A673 (cell line): ENCODE results near the gene FOXN4. TPM values are rescaled to one million over a fixed set of nuclear protein-coding genes. Genes with fewer than 3 reads are reported as not detected.

Source experiments
- BruUV-seq: library from RNA; stranded (reverse); fragments of 400-500 nt; replicated peaks from 2 replicates; lab custom pipeline; 2021; lab: Mats Ljungman, UMichigan
- CTCF ChIA-PET: fragments of 300-600 bp; sonication (Branson Sonifier 250); formaldehyde crosslinking; loops from one replicate; lab custom pipeline; 2022; ENCODE audit warnings: antibody characterized with exemption; lab: Charles Lee
- POLR2A ChIA-PET: fragments of 300-600 bp; sonication (Branson Sonifier 250); formaldehyde crosslinking; loops from one replicate; lab custom pipeline; 2022; ENCODE audit warnings: antibody characterized with exemption; ENCODE audit not compliant: low non-redundant PET; lab: Charles Lee
- DNase-seq: peaks from one replicate; pipeline ENCODE4 v3.0.0-alpha.2; 2015; ENCODE audit warnings: low spot score
- H3K27ac ChIP-seq: fragments of 200-600 bp; sonication (generic); 2 replicates; pipeline ENCODE4 v1.5.1; 2016; ENCODE audit warnings: mixed run types, low read depth, mild to moderate bottlenecking, mixed read lengths, antibody characterized with exemption, low read length; ENCODE audit not compliant: poor library complexity, severe bottlenecking
- H3K27me3 ChIP-seq: fragments of 200-600 bp; sonication (generic); replicated peaks from 2 replicates; pipeline ENCODE4 v1.6.1; 2017; ENCODE audit warnings: mixed run types, low read depth, mild to moderate bottlenecking, mixed read lengths, antibody characterized with exemption, low read length; ENCODE audit not compliant: insufficient read depth, poor library complexity
- H3K36me3 ChIP-seq: fragments of 200-600 bp; sonication (generic); 2 replicates; pipeline ENCODE4 v1.6.1; 2016; ENCODE audit warnings: mixed run types, mild to moderate bottlenecking, mixed read lengths, antibody characterized with exemption, low read length; ENCODE audit not compliant: insufficient read depth, poor library complexity, severe bottlenecking
- H3K4me1 ChIP-seq: fragments of 200-600 bp; sonication (generic); 2 replicates; pipeline ENCODE4 v1.6.1; 2017; ENCODE audit warnings: mixed run types, mild to moderate bottlenecking, mixed read lengths, antibody characterized with exemption, low read length; ENCODE audit not compliant: insufficient read depth, poor library complexity, severe bottlenecking
- H3K4me3 ChIP-seq: fragments of 200-600 bp; sonication (generic); 2 replicates; pipeline ENCODE4 v1.5.1; 2016; ENCODE audit warnings: low read depth, mixed run types, mild to moderate bottlenecking, mixed read lengths, low read length; ENCODE audit not compliant: poor library complexity, severe bottlenecking
- H3K9me3 ChIP-seq: fragments of 200-600 bp; sonication (generic); 2 replicates; pipeline ENCODE4 v1.6.1; 2016; ENCODE audit warnings: mixed run types, low read depth, mild to moderate bottlenecking, mixed read lengths, antibody characterized with exemption, low read length; ENCODE audit not compliant: poor library complexity, severe bottlenecking
- EZH2 ChIP-seq: fragments of 200-600 bp; sonication (generic); IDR thresholded peaks from 2 replicates; pipeline ENCODE4 v1.6.1; 2017; ENCODE audit warnings: borderline replicate concordance, low read depth, mild to moderate bottlenecking, mixed read lengths, antibody characterized with exemption, low read length; ENCODE audit not compliant: poor library complexity, severe bottlenecking
- intact Hi-C: fragments of 100-400 bp; cut with micrococcal nuclease; formaldehyde crosslinking; loops from one replicate; pipeline ENCODE4 v1.10.0; 2022; ENCODE audit not compliant: unreplicated experiment
- total RNA-seq: library from RNA; stranded (reverse); gene quantifications from 2 replicates; pipeline ENCODE4 v1.2.3, GENCODE V29; 2021
- TF ChIP-seq, protein P1 (sequence below): fragments of 300-800, 200-600 bp; sonication (generic); conservative IDR thresholded peaks from 2 replicates; pipeline ENCODE4 v1.5.1; 2017; ENCODE audit warnings: low read depth, mild to moderate bottlenecking, antibody characterized with exemption, low read length, moderate library complexity, mixed read lengths

FOXN4 gene
- total RNA-seq, 1 experiment from 2014 or later = not detected

GRCh38 chr12:109230193-109230592 is 78.9 kb downstream of the FOXN4 start:
- intact Hi-C loops = no loop called here
- H3K9me3 ChIP-seq = no peaks in the 10 kb centered on the region
- H3K4me1 ChIP-seq = no peaks in the 10 kb centered on the region
- no peaks in the 10 kb centered on the region for H3K27me3 ChIP-seq
- ChIA-PET CTCF (no interaction called here), POLR2A (no interaction called here)
- H3K36me3 ChIP-seq = no peaks in the 10 kb centered on the region
- no peak for DNase-seq
- no peak overlapping the region for H3K27ac ChIP-seq
- H3K4me3 ChIP-seq = no peak overlapping the region
- no TSS peak for BruUV-seq
- TF ChIP-seq EZH2 = no peak

DNA sequence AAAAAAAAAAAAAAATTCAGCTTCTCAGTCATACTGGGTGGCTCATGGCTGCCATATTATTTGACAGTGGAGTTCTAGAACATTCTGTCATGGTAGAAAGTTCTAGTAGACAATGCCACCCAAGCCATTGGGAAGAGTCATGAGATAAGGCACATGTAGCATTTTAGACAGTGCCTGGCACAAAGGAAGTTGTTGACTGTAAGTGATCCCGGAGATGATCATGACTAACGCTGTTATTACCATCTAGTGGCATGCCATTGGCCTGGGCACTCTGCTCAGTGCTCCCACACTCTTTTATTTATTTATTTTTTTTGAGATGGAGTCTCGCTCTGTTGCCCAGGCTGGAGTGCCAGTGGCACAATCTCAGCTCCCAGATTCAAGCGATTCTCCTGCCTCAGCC is 80.4 kb downstream of the FOXN4 start:
- no peak overlapping the region for H3K27ac ChIP-seq
- no peaks in the 10 kb centered on the region for H3K9me3 ChIP-seq
- H3K36me3 ChIP-seq = no peaks in the 10 kb centered on the region
- BruUV-seq = no TSS peak
- H3K4me1 ChIP-seq = no peaks in the 10 kb centered on the region
- intact Hi-C loops = no loop called here
- TF ChIP-seq, protein P1, sequence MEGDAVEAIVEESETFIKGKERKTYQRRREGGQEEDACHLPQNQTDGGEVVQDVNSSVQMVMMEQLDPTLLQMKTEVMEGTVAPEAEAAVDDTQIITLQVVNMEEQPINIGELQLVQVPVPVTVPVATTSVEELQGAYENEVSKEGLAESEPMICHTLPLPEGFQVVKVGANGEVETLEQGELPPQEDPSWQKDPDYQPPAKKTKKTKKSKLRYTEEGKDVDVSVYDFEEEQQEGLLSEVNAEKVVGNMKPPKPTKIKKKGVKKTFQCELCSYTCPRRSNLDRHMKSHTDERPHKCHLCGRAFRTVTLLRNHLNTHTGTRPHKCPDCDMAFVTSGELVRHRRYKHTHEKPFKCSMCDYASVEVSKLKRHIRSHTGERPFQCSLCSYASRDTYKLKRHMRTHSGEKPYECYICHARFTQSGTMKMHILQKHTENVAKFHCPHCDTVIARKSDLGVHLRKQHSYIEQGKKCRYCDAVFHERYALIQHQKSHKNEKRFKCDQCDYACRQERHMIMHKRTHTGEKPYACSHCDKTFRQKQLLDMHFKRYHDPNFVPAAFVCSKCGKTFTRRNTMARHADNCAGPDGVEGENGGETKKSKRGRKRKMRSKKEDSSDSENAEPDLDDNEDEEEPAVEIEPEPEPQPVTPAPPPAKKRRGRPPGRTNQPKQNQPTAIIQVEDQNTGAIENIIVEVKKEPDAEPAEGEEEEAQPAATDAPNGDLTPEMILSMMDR = no peak
- no peak for TF ChIP-seq EZH2
- CTCF ChIA-PET = no interaction called here
- POLR2A ChIA-PET = no interaction called here
- H3K4me3 ChIP-seq = no peak overlapping the region
- no peaks in the 10 kb centered on the region for H3K27me3 ChIP-seq
- DNase-seq = no peak

Other genes with a start within 250 kb of the FOXN4 start
- 40.6 and 44.5 TPM in 2 replicates for gene ALKBH2, start 215.8 kb downstream of the FOXN4 start, total RNA-seq
- 53.2 and 58.5 TPM in 2 replicates for gene UNG, start 211.7 kb downstream of the FOXN4 start, total RNA-seq
- 8.2 and 10.1 TPM in 2 replicates for gene ACACB, start 192.7 kb downstream of the FOXN4 start, total RNA-seq
- gene MYO1H, start 38.6 kb upstream of the FOXN4 start, total RNA-seq = not detected in 2 replicates
- 54.5 and 55.2 TPM in 2 replicates for gene KCTD10, start 168.0 kb upstream of the FOXN4 start, total RNA-seq
- 29.2 and 31.7 TPM in 2 replicates for gene UBE3B, start 168.3 kb upstream of the FOXN4 start, total RNA-seq